ENCODE data around the gene ATXN3.
A peak's percentile ranks its signal among the peaks of the same experiment; 100 is the strongest.
"Not testable (repeated sequence)": the region's sequence is repeated elsewhere in the genome, so short reads cannot be mapped to it uniquely, and the experiment has no call there.

ATXN3 gene

DNA sequence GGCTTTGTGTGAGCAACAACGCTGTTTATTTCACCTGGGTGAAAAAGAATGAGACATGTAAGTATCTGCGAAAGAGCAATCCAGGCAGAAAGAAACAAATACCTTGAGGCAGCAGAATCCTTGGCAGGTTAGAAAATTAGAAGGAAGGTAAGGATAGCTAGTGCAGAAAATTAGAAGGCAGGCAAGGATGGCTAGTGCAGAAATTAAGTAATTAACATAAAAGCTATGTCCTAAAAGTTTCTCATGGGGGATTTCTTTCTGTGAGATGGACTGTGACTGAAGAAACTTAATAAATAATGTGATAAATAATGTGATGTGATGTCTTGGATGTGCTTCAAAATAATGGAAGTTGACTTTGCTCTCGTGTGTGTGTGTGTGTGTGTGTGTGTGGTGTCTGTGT, 56.6 kb downstream of the ATXN3 start:
- Histone ChIP-seq H3K79me2 (ENCODE audit: control insufficient read depth, low read length) (no peaks in the 10 kb centered on the region), H3K27ac (ENCODE audit: low read depth, low read length) (no peak overlapping the region), H3K4me3 (ENCODE audit: low read length) (no peak overlapping the region), H3K36me3 (ENCODE audit: control insufficient read depth, low read length) (no peaks in the 10 kb centered on the region), H4K20me1 (ENCODE audit: control insufficient read depth, insufficient read depth, low read depth, low read length) (no peaks in the 10 kb centered on the region), H3K9me2 (replicated peaks; ENCODE audit: control insufficient read depth, low read length) (no peaks in the 10 kb centered on the region), H3K27me3 (ENCODE audit: control insufficient read depth, low read length) (no peaks in the 10 kb centered on the region), H3K4me2 (ENCODE audit: low read length) (no peak overlapping the region), H3K4me1 (ENCODE audit: control insufficient read depth, low read length) (no peaks in the 10 kb centered on the region), H3K9me3 (ENCODE audit: control insufficient read depth, insufficient read depth, low read length) (peaks cover 6% of the 10 kb centered on the region; the same call in 1 of the 2 replicates), H3F3A (ENCODE audit: control insufficient read depth, insufficient read depth) (no peaks in the 10 kb centered on the region)
- no peak for TF ChIP-seq EZH2phosphoT487 (IDR thresholded peaks at IDR 0.05; ENCODE audit: borderline replicate concordance, low read length)
- TF ChIP-seq, protein P1, sequence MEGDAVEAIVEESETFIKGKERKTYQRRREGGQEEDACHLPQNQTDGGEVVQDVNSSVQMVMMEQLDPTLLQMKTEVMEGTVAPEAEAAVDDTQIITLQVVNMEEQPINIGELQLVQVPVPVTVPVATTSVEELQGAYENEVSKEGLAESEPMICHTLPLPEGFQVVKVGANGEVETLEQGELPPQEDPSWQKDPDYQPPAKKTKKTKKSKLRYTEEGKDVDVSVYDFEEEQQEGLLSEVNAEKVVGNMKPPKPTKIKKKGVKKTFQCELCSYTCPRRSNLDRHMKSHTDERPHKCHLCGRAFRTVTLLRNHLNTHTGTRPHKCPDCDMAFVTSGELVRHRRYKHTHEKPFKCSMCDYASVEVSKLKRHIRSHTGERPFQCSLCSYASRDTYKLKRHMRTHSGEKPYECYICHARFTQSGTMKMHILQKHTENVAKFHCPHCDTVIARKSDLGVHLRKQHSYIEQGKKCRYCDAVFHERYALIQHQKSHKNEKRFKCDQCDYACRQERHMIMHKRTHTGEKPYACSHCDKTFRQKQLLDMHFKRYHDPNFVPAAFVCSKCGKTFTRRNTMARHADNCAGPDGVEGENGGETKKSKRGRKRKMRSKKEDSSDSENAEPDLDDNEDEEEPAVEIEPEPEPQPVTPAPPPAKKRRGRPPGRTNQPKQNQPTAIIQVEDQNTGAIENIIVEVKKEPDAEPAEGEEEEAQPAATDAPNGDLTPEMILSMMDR (IDR thresholded peaks at IDR 0.05; ENCODE audit: low read depth, low read length, poor library complexity, severe bottlenecking): no peak

DNA sequence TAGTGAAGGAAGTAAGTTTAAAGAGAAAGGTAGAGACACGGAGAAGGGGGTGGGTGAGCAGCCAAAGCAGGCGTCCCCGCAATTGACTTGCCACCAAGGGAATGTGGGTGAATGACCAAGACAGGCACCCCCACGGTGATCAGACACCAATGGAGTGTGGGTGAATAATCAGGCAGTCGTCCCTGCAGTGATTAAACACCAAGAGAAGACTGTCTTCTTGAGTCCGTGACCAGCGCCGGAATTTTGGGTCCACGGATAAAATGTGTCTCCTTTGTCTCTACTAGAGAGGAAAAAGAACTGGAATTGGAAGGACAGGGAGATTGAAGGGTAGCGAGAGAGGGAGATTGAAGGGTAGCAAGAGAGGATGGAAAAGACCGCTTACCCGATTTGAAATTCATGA, 57.2 kb downstream of the ATXN3 start:
- not testable (repeated sequence) for H3K9me3 ChIP-seq (ENCODE audit: control insufficient read depth, insufficient read depth, low read length); H3K79me2 ChIP-seq (ENCODE audit: control insufficient read depth, low read length); H3K27me3 ChIP-seq (ENCODE audit: control insufficient read depth, low read length); H3K27ac ChIP-seq (ENCODE audit: low read depth, low read length); H3K4me2 ChIP-seq (ENCODE audit: low read length); H3K36me3 ChIP-seq (ENCODE audit: control insufficient read depth, low read length); H4K20me1 ChIP-seq (ENCODE audit: control insufficient read depth, insufficient read depth, low read depth, low read length); H3F3A ChIP-seq (ENCODE audit: control insufficient read depth, insufficient read depth); H3K4me3 ChIP-seq (ENCODE audit: low read length); H3K9me2 ChIP-seq (replicated peaks; ENCODE audit: control insufficient read depth, low read length); H3K4me1 ChIP-seq (ENCODE audit: control insufficient read depth, low read length)

DNA sequence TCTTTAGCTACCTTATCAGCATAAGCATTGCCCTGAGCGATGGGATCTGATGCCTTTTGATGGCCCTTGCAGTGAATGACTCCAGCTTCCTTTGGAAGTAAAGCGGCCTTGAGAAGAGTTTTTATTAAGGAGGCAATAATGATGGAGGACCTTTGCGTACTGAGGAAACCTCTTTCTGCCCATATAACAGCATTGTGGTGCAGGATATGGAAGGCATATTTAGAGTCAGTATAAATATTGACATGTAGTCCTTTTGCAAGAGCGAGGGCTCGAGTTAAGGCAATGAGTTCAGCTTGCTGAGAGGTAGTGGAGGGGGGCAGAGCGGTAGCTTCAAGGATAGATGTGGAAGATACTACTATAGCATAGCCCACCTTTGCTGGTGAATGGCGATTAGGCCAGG, 60.5 kb downstream of the ATXN3 start:
- not testable (repeated sequence) for H3K79me2 ChIP-seq (ENCODE audit: control insufficient read depth, low read length); H3K4me1 ChIP-seq (ENCODE audit: control insufficient read depth, low read length); H3K27ac ChIP-seq (ENCODE audit: low read depth, low read length); H3F3A ChIP-seq (ENCODE audit: control insufficient read depth, insufficient read depth); H4K20me1 ChIP-seq (ENCODE audit: control insufficient read depth, insufficient read depth, low read depth, low read length); H3K27me3 ChIP-seq (ENCODE audit: control insufficient read depth, low read length); H3K9me3 ChIP-seq (ENCODE audit: control insufficient read depth, insufficient read depth, low read length); H3K4me2 ChIP-seq (ENCODE audit: low read length); H3K36me3 ChIP-seq (ENCODE audit: control insufficient read depth, low read length); H3K9me2 ChIP-seq (replicated peaks; ENCODE audit: control insufficient read depth, low read length); H3K4me3 ChIP-seq (ENCODE audit: low read length)

DNA sequence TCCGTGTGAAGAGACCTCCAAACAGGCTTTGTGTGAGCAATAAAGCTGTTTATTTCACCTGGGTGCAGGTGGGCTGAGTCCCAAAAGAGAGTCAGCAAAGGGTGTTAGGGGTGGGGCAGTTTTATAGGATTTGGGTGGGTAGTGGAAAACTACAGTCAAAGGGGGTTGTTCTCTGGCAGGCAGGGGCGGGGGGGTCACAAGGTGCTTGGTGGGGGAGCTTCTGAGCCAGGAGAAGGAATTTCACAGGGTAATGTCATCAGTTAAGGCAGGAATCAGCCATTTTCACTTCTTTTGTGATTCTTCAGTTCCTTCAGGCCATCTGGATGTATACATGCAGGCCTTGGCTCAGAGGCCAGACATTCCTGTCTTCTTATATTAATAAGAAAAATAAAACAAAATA, 64.6 kb downstream of the ATXN3 start:
- H3K27me3 ChIP-seq (ENCODE audit: control insufficient read depth, low read length); H3K4me3 ChIP-seq (ENCODE audit: low read length); H4K20me1 ChIP-seq (ENCODE audit: control insufficient read depth, insufficient read depth, low read depth, low read length); H3K9me2 ChIP-seq (replicated peaks; ENCODE audit: control insufficient read depth, low read length); H3K4me2 ChIP-seq (ENCODE audit: low read length); H3K27ac ChIP-seq (ENCODE audit: low read depth, low read length); H3F3A ChIP-seq (ENCODE audit: control insufficient read depth, insufficient read depth); H3K9me3 ChIP-seq (ENCODE audit: control insufficient read depth, insufficient read depth, low read length): not testable (repeated sequence)
- H3K36me3 ChIP-seq (ENCODE audit: control insufficient read depth, low read length): peaks cover 14% of the 10 kb centered on the region
- peaks cover 25% of the 10 kb centered on the region for H3K4me1 ChIP-seq (ENCODE audit: control insufficient read depth, low read length)
- H3K79me2 ChIP-seq (ENCODE audit: control insufficient read depth, low read length): peaks cover 46% of the 10 kb centered on the region

DNA sequence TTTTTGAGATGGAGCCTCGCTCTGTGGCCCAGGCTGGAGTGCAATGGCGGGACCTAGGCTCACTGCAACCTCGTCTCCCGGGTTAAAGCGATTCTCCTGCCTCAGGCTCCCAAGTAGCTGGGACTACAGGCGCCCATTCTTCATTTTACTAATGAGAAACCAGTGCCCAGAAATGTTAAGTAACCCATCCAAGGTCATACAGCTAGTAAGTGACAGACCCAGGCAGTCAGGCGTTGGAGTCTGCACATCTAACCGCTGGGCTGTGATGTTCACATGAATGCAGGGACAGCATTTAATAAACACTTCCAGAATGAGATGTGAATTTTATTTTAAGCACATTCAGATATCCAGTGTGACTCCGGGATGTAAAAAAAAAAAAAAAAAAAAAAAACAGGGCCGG, 65.2 kb downstream of the ATXN3 start:
- Histone ChIP-seq H3K27me3 (ENCODE audit: control insufficient read depth, low read length) (no peaks in the 10 kb centered on the region), H3K9me3 (ENCODE audit: control insufficient read depth, insufficient read depth, low read length) (peaks cover 5% of the 10 kb centered on the region; the same call in 1 of the 2 replicates), H3K4me2 (ENCODE audit: low read length) (peak overlapping the region; percentile 79), H3K9me2 (replicated peaks; ENCODE audit: control insufficient read depth, low read length) (no peaks in the 10 kb centered on the region), H3K4me3 (ENCODE audit: low read length) (peak overlapping the region; percentile 97), H3K36me3 (ENCODE audit: control insufficient read depth, low read length) (peaks cover 14% of the 10 kb centered on the region), H3K4me1 (ENCODE audit: control insufficient read depth, low read length) (peaks cover 30% of the 10 kb centered on the region), H3K79me2 (ENCODE audit: control insufficient read depth, low read length) (peaks cover 52% of the 10 kb centered on the region), H3F3A (ENCODE audit: control insufficient read depth, insufficient read depth) (no peaks in the 10 kb centered on the region), H4K20me1 (ENCODE audit: control insufficient read depth, insufficient read depth, low read depth, low read length) (peaks cover 8% of the 10 kb centered on the region; the same call in 1 of the 2 replicates), H3K27ac (ENCODE audit: low read depth, low read length) (no peak overlapping the region)
- no peak for TF ChIP-seq EZH2phosphoT487 (IDR thresholded peaks at IDR 0.05; ENCODE audit: borderline replicate concordance, low read length)
- TF ChIP-seq, protein P1 (IDR thresholded peaks at IDR 0.05; ENCODE audit: low read depth, low read length, poor library complexity, severe bottlenecking): no peak

Data from DOHH2 (cell line).